Mucosa of descending colon (tissue), 3 donors: ENCODE data around the gene MEGF8. TPM values are rescaled to one million over a fixed set of nuclear protein-coding genes. Genes with fewer than 3 reads are reported as not detected.

Experiments
- ATAC-seq: fragments of 200-7000 bp; cut with Tn5 transposase; one replicate; pipeline ENCODE4 v1.9.1; 2020; ENCODE audit warnings: mild to moderate bottlenecking, moderate library complexity
- DNase-seq, 3 donors: peaks; one replicate each; pipeline ENCODE4 v3.0.0-alpha.2; 2020
- H3K36me3 ChIP-seq: fragments of 200-600 bp; one replicate; pipeline ENCODE4 v1.8.0; 2021; ENCODE audit warnings: low read depth, mild to moderate bottlenecking
- H3K4me1 ChIP-seq: fragments of 200-600 bp; one replicate; pipeline ENCODE4 v1.8.0; 2021; ENCODE audit warnings: low read depth, mild to moderate bottlenecking
- H3K4me3 ChIP-seq: fragments of 200-600 bp; one replicate; pipeline ENCODE4 v1.8.0; 2021; ENCODE audit warnings: mild to moderate bottlenecking
- H3K9me3 ChIP-seq: fragments of 200-600 bp; one replicate; pipeline ENCODE4 v1.8.0; 2021; ENCODE audit warnings: mild to moderate bottlenecking
- intact Hi-C, 2 donors: fragments of 100-400 bp; cut with DNase I in 1 of 2; cut with micrococcal nuclease in 1 of 2; formaldehyde crosslinking; loops; one replicate each; pipeline versions ENCODE4 v1.11.0 to v1.11.1; 2022; cut with DNase I, micrococcal nuclease
- total RNA-seq, 3 donors: library from RNA; stranded (reverse); fragmentation: NEBNext Ultra II Directional in 2 of 3; extraction: Animal tissue kit (Norgen Biotek cat#: 25700) in 2 of 3; gene quantifications; one replicate each; pipeline versions ENCODE4 v1.2.1 to v1.2.4, GENCODE V29; 2021 to 2023
- TF ChIP-seq, protein P1 (sequence below): fragments of 200-600 bp; IDR thresholded peaks from one replicate; pipeline ENCODE4 v1.8.0; 2022; ENCODE audit warnings: antibody characterized with exemption, mild to moderate bottlenecking
- donor health status: DM: no; HTN: no; CAD: no; lungs with moderate emphysema.
- donor health status: DM: no; HTN: no; CAD: no.
- donor health status: DM: no; HTN: yes; CAD: no.

The MEGF8 gene
- total RNA-seq, 3 donors from 2014 or later, result 17.6 to 27.0 (median 23.9) TPM

- TF ChIP-seq, protein P1, sequence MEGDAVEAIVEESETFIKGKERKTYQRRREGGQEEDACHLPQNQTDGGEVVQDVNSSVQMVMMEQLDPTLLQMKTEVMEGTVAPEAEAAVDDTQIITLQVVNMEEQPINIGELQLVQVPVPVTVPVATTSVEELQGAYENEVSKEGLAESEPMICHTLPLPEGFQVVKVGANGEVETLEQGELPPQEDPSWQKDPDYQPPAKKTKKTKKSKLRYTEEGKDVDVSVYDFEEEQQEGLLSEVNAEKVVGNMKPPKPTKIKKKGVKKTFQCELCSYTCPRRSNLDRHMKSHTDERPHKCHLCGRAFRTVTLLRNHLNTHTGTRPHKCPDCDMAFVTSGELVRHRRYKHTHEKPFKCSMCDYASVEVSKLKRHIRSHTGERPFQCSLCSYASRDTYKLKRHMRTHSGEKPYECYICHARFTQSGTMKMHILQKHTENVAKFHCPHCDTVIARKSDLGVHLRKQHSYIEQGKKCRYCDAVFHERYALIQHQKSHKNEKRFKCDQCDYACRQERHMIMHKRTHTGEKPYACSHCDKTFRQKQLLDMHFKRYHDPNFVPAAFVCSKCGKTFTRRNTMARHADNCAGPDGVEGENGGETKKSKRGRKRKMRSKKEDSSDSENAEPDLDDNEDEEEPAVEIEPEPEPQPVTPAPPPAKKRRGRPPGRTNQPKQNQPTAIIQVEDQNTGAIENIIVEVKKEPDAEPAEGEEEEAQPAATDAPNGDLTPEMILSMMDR, result no peak
- intact Hi-C loops, result no loop called here
These were observed 654 bp upstream of the MEGF8 start for GRCh38 chr19:42324655-42325307.

GRCh38 chr19:42325896-42326771 lies 699 bp downstream of the MEGF8 start:
- peak overlapping the region; percentile 56 for H3K4me3 ChIP-seq
- peaks cover 22% of the 10 kb centered on the region for H3K4me1 ChIP-seq
- no peaks in the 10 kb centered on the region for H3K36me3 ChIP-seq
- peak; percentile 44 for ATAC-seq
- TF ChIP-seq, protein P1, result no peak
- H3K9me3 ChIP-seq, result no peaks in the 10 kb centered on the region
- peak; percentile 44 to 69 (median 62) for DNase-seq
- intact Hi-C loops, result no loop called here

More at GRCh38 chr19:42324655-42325307, 654 bp upstream of the MEGF8 start:
- peaks cover 22% of the 10 kb centered on the region for H3K4me1 ChIP-seq
- no peak for ATAC-seq
- H3K36me3 ChIP-seq, result no peaks in the 10 kb centered on the region
- DNase-seq, result peak in 2 of 3 donors; percentile 49 to 65
- no peaks in the 10 kb centered on the region for H3K9me3 ChIP-seq
- no peak overlapping the region for H3K4me3 ChIP-seq

DNA sequence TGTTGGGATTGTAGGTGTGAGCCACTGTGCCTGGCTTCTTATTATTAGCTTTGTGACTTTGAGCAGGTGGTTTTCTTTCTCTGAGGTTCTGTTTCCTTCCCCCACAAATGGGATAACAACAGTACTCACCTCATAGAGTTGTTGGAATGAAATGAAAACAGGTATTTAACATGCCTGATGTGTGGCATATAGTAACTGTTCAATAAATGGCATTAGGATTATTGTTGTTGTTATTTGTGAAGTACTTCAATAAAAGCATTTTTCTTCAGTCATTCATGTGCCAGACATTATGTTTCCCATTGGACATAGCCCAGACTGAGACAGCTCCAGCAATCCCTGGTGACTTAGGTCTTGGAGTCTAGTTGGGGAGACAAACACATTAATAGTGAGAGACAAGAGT lies 1.5 kb downstream of the MEGF8 start:
- Histone ChIP-seq H3K36me3 (no peaks in the 10 kb centered on the region), H3K4me3 (no peak overlapping the region), H3K9me3 (no peaks in the 10 kb centered on the region), H3K4me1 (peaks cover 22% of the 10 kb centered on the region)
- DNase-seq (no peak), ATAC-seq (no peak)
- TF ChIP-seq, protein P1, result no peak
- intact Hi-C loops, result no loop called here

GRCh38 chr19:42327381-42327780 lies 1.9 kb downstream of the MEGF8 start:
- H3K9me3 ChIP-seq, result no peaks in the 10 kb centered on the region
- H3K36me3 ChIP-seq, result no peaks in the 10 kb centered on the region
- TF ChIP-seq, protein P1, result no peak
- intact Hi-C loops, result no loop called here
- DNase-seq (no peak), ATAC-seq (no peak)
- peaks cover 22% of the 10 kb centered on the region for H3K4me1 ChIP-seq
- H3K4me3 ChIP-seq, result no peak overlapping the region

- DNase-seq (no peak), ATAC-seq (no peak)
- H3K9me3 ChIP-seq, result no peaks in the 10 kb centered on the region
These were observed 2.7 kb downstream of the MEGF8 start for GRCh38 chr19:42328106-42328505.

More at GRCh38 chr19:42328106-42328505, 2.7 kb downstream of the MEGF8 start:
- TF ChIP-seq, protein P1, result no peak
- peaks cover 22% of the 10 kb centered on the region for H3K4me1 ChIP-seq
- no peaks in the 10 kb centered on the region for H3K36me3 ChIP-seq
- no peak overlapping the region for H3K4me3 ChIP-seq
- intact Hi-C loops, result no loop called here
